DOHH2 (cell line): ENCODE measurements around the gene MYO1H.

Source experiments
- H3F3A ChIP-seq: fragments of 200-600 bp; sonication (generic), shearing (Covaris generic); 2 replicates; pipeline ENCODE4 v1.6.0; 2016; ENCODE audit warnings: antibody characterized with exemption, mild to moderate bottlenecking; ENCODE audit not compliant: control insufficient read depth, insufficient read depth
- H3K27ac ChIP-seq: fragments of 200-600 bp; sonication (generic); 2 replicates; pipeline ENCODE4 v1.5.1; 2014; ENCODE audit warnings: low read depth, mild to moderate bottlenecking, low read length, moderate library complexity
- H3K27me3 ChIP-seq: fragments of 200-600 bp; sonication (generic); 2 replicates; pipeline ENCODE4 v1.6.1; 2014; ENCODE audit warnings: mild to moderate bottlenecking, low read length, mixed read lengths; ENCODE audit not compliant: control insufficient read depth
- H3K36me3 ChIP-seq: fragments of 200-600 bp; sonication (generic); 2 replicates; pipeline ENCODE4 v1.6.1; 2014; ENCODE audit warnings: mild to moderate bottlenecking, low read length, moderate library complexity, mixed read lengths; ENCODE audit not compliant: control insufficient read depth
- H3K4me1 ChIP-seq: fragments of 200-600 bp; sonication (generic); 2 replicates; pipeline ENCODE4 v1.6.1; 2014; ENCODE audit warnings: mild to moderate bottlenecking, low read length, mixed read lengths; ENCODE audit not compliant: control insufficient read depth
- H3K4me2 ChIP-seq: fragments of 200-600 bp; sonication (generic); 2 replicates; pipeline ENCODE4 v1.6.0; 2014; ENCODE audit warnings: mild to moderate bottlenecking, low read length, moderate library complexity
- H3K4me3 ChIP-seq: fragments of 200-600 bp; sonication (generic); 2 replicates; pipeline ENCODE4 v1.5.1; 2014; ENCODE audit warnings: mild to moderate bottlenecking, low read length, mixed read lengths
- H3K79me2 ChIP-seq: fragments of 200-600 bp; sonication (generic); 2 replicates; pipeline ENCODE4 v1.6.1; 2014; ENCODE audit warnings: mild to moderate bottlenecking, low read length, mixed read lengths; ENCODE audit not compliant: control insufficient read depth
- H3K9me2 ChIP-seq: fragments of 200-600 bp; sonication (generic); replicated peaks from 2 replicates; pipeline ENCODE4 v1.6.1; 2014; ENCODE audit warnings: mild to moderate bottlenecking, low read length, mixed read lengths; ENCODE audit not compliant: control insufficient read depth
- H3K9me3 ChIP-seq: fragments of 200-600 bp; sonication (generic); 2 replicates; pipeline ENCODE4 v1.6.1; 2014; ENCODE audit warnings: antibody characterized with exemption, low read length, mixed read lengths; ENCODE audit not compliant: control insufficient read depth, insufficient read depth
- H4K20me1 ChIP-seq: fragments of 200-600 bp; sonication (generic); 2 replicates; pipeline ENCODE4 v1.6.0; 2014; ENCODE audit warnings: low read depth, mild to moderate bottlenecking, antibody characterized with exemption, low read length, moderate library complexity; ENCODE audit not compliant: control insufficient read depth, insufficient read depth
- CTCF ChIP-seq: fragments of 200-600 bp; sonication (generic); IDR thresholded peaks from one replicate; pipeline ENCODE4 v1.5.1; 2014; ENCODE audit warnings: antibody characterized with exemption, mild to moderate bottlenecking, low read depth, low read length; ENCODE audit not compliant: poor library complexity, severe bottlenecking
- EZH2phosphoT487 ChIP-seq: fragments of 200-600 bp; sonication (generic); IDR thresholded peaks from 2 replicates; pipeline ENCODE4 v1.6.1; 2017; ENCODE audit warnings: borderline replicate concordance, mild to moderate bottlenecking, antibody characterized with exemption, low read length, moderate library complexity, mixed read lengths

The MYO1H gene

DNA sequence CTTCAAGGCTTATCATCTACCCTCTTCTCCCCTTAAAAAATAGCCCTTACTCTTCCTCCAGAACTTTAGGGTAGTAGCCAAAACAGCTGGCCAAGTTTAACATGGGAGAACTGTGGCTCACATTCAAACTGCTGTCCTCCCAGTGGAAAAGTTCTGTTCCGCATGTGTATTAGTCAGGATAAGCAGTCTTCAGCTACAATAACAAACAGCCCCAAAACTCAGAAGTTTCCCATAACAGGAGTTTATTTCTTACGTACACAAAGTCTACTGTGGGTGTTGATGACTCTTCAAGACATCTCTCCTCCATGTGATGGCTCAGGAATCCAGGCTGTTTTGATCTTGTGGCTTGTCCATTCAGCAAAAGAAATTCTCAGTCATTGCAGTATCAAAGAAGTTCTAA lies 35.5 kb downstream of the MYO1H start:
- H3F3A ChIP-seq, result no peaks in the 10 kb centered on the region
- 0 out of 2 replicates have a peak, but pooled peaks cover 3% of the 10 kb centered on the region for H3K4me1 ChIP-seq
- no peaks in the 10 kb centered on the region for H3K36me3 ChIP-seq
- H3K9me2 ChIP-seq, result no peaks in the 10 kb centered on the region
- H4K20me1 ChIP-seq, result no peaks in the 10 kb centered on the region
- no peak overlapping the region for H3K4me2 ChIP-seq
- no peak overlapping the region for H3K4me3 ChIP-seq
- H3K9me3 ChIP-seq, result peaks cover 4% of the 10 kb centered on the region; the same call in 1 of the 2 replicates
- TF ChIP-seq EZH2phosphoT487, result no peak
- no peak for TF ChIP-seq CTCF
- H3K27ac ChIP-seq, result no peak overlapping the region
- H3K27me3 ChIP-seq, result peaks cover 24% of the 10 kb centered on the region
- no peaks in the 10 kb centered on the region for H3K79me2 ChIP-seq

DNA sequence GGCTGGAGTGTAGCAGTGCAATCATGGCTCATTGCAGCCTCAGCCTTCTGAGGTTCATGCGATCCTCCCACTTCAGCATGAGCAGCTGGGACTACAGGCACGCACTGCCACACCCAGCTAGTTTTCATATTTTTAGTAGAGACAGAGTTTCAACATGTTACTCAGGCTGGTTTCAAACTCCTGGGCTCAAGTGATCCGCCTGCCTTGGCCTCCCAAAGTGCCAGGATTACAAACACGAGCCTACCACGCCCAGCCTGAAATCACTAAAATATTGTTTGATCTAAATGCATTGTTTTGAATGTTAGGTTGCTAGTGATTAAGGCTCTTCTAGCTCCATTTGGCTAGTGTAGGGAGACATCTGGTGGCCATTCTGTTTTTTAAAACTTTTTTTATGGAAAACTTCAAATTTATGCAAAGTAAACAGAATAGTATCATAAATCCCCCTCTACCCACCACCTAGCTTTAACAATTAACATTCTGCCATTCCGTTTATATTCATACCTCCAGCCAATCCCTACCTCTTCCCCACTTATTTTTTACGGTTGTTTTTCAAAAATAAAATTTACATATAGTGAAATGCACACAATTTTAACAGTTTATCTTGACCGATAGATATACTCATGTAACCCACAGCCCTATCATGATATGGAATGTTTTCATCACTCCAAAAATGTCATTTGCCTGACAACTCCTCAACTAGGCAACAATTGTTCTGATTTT lies 37.8 kb downstream of the MYO1H start:
- peaks cover 10% of the 10 kb centered on the region; the same call in 1 of the 2 replicates for H3K4me1 ChIP-seq
- peak; percentile 47 for TF ChIP-seq CTCF
- TF ChIP-seq EZH2phosphoT487, result no peak
- no peaks in the 10 kb centered on the region for H3K9me2 ChIP-seq
- H3F3A ChIP-seq, result no peaks in the 10 kb centered on the region
- H3K9me3 ChIP-seq, result peaks cover 6% of the 10 kb centered on the region
- no peak overlapping the region for H3K4me3 ChIP-seq
- no peaks in the 10 kb centered on the region for H3K79me2 ChIP-seq
- no peak overlapping the region for H3K27ac ChIP-seq
- H4K20me1 ChIP-seq, result no peaks in the 10 kb centered on the region
- no peak overlapping the region for H3K4me2 ChIP-seq
- no peaks in the 10 kb centered on the region for H3K36me3 ChIP-seq
- peaks cover 24% of the 10 kb centered on the region for H3K27me3 ChIP-seq

DNA sequence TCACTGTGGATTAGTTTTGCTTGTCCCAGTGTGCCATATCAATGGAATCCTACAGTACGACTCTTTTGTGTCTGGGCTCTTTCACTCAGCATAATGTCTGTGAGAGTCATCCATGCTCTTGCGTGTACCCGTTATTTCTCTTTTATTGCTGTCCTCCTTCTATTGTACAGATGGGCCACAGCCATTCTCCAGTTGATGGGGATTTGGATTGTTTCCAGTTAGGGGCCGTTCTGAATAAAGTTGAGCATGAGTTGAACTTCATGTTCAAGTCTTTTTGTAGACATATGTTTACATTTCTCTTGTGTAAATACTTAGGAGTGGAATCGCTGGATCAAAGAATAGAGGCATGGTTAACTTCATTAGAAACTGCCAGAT lies 38.3 kb downstream of the MYO1H start:
- Histone ChIP-seq H3K27ac (no peak overlapping the region), H3K27me3 (peaks cover 24% of the 10 kb centered on the region), H3K79me2 (no peaks in the 10 kb centered on the region), H3F3A (no peaks in the 10 kb centered on the region), H4K20me1 (no peaks in the 10 kb centered on the region), H3K9me3 (peaks cover 6% of the 10 kb centered on the region), H3K4me3 (no peak overlapping the region), H3K9me2 (no peaks in the 10 kb centered on the region), H3K36me3 (no peaks in the 10 kb centered on the region), H3K4me2 (no peak overlapping the region), H3K4me1 (peaks cover 10% of the 10 kb centered on the region; the same call in 1 of the 2 replicates)
- TF ChIP-seq EZH2phosphoT487 (no peak), CTCF (no peak)
